Colonic mucosa (tissue), 4 donors: ENCODE results near the gene SLC35B1. TPM values are rescaled to one million over a fixed set of nuclear protein-coding genes. Genes with fewer than 3 reads are reported as not detected.

ENCODE experiments used
- DNase-seq: peaks from one replicate; pipeline ENCODE4 v3.0.0-alpha.2; 2020
- H3K27ac ChIP-seq: fragments of 200-600 bp; one replicate; pipeline ENCODE4 v1.8.0; 2021
- H3K27me3 ChIP-seq: fragments of 200-600 bp; one replicate; pipeline ENCODE4 v1.8.0; 2021
- H3K36me3 ChIP-seq: fragments of 200-600 bp; one replicate; pipeline ENCODE4 v1.8.0; 2021
- H3K4me1 ChIP-seq: fragments of 200-600 bp; one replicate; pipeline ENCODE4 v1.8.0; 2021; ENCODE audit warnings: mild to moderate bottlenecking
- H3K4me3 ChIP-seq: fragments of 200-600 bp; one replicate; pipeline ENCODE4 v1.8.0; 2021
- H3K9ac ChIP-seq, 2 donors: one replicate each; pipeline ENCODE4 v1.7.0; 2013; ENCODE audit warnings: control low read depth in 2 of 2, low read depth in 2 of 2, low read length in 2 of 2
- H3K9me3 ChIP-seq: fragments of 200-600 bp; one replicate; pipeline ENCODE4 v1.8.0; 2021
- intact Hi-C: fragments of 100-400 bp; cut with DNase I; formaldehyde crosslinking; loops from one replicate; pipeline ENCODE4 v1.14.1; 2022
- total RNA-seq, 2 donors: library from RNA; stranded (reverse); fragmentation: NEBNext Ultra II Directional in 1 of 2; extraction: Animal tissue kit (Norgen Biotek cat#: 25700) in 1 of 2; gene quantifications; one replicate each; pipeline ENCODE4 v1.2.1, GENCODE V29; 2021
- TF ChIP-seq, protein P1 (sequence below): fragments of 200-600 bp; IDR thresholded peaks from one replicate; pipeline ENCODE4 v1.8.0; 2022; ENCODE audit warnings: antibody characterized with exemption, mild to moderate bottlenecking
- donor health status: healthy.
- donor health status: DM: no; HTN: no; CAD: no.
- donor health status: DM: no; HTN: no; CAD: no.

SLC35B1 gene
- total RNA-seq, 2 donors from 2014 or later = 43.0 to 73.5 TPM

DNA sequence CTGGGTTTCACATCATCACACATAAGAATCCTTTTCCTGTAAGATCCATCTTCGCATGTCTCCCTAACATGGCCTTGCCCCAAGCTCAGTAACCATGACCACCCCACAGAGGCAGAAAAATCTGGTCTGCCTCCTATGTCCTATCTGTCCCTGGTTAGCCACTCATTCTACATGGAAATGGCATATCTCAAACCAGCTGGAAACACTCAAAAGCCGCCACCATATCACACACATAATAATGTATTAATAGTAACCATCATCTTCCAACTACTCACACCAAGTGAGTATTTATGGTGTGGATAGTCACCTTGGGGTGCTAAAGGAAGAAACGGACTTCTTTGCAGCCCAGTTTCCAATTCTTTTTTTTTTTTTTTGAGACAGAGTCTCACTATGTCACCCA, 44.7 kb upstream of the SLC35B1 start:
- Histone ChIP-seq H3K27ac (no peak overlapping the region), H3K36me3 (no peaks in the 10 kb centered on the region), H3K4me1 (no peaks in the 10 kb centered on the region), H3K9ac (no peak overlapping the region), H3K9me3 (no peaks in the 10 kb centered on the region), H3K27me3 (no peaks in the 10 kb centered on the region), H3K4me3 (no peak overlapping the region)
- intact Hi-C loops = no loop called here
- TF ChIP-seq, protein P1, sequence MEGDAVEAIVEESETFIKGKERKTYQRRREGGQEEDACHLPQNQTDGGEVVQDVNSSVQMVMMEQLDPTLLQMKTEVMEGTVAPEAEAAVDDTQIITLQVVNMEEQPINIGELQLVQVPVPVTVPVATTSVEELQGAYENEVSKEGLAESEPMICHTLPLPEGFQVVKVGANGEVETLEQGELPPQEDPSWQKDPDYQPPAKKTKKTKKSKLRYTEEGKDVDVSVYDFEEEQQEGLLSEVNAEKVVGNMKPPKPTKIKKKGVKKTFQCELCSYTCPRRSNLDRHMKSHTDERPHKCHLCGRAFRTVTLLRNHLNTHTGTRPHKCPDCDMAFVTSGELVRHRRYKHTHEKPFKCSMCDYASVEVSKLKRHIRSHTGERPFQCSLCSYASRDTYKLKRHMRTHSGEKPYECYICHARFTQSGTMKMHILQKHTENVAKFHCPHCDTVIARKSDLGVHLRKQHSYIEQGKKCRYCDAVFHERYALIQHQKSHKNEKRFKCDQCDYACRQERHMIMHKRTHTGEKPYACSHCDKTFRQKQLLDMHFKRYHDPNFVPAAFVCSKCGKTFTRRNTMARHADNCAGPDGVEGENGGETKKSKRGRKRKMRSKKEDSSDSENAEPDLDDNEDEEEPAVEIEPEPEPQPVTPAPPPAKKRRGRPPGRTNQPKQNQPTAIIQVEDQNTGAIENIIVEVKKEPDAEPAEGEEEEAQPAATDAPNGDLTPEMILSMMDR = no peak
- no peak for DNase-seq

DNA sequence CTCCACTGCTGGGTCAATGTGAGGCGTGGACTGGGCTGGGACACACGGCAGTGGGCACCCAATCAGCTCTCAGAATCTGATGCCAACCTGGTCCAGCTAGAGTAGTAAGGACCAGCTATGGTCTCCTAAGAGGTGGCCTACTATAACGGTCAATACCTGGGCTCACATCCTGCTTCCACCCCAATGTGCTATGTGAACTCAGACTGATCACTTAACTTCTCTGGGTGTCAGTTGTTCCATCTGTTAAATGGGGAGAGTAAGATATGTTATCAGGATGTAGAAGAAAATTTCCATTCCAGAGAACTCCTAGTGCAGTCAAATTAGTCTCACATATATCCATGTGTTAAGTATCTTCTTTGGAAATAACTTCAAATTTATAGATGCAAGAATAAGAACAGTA, 42.0 kb upstream of the SLC35B1 start:
- Histone ChIP-seq H3K4me3 (no peak overlapping the region), H3K27ac (peak overlapping the region; percentile 11), H3K9ac (no peak overlapping the region), H3K36me3 (no peaks in the 10 kb centered on the region), H3K4me1 (no peaks in the 10 kb centered on the region), H3K27me3 (no peaks in the 10 kb centered on the region), H3K9me3 (no peaks in the 10 kb centered on the region)
- DNase-seq = no peak
- TF ChIP-seq, protein P1 = no peak
- intact Hi-C loops = no loop called here

DNA sequence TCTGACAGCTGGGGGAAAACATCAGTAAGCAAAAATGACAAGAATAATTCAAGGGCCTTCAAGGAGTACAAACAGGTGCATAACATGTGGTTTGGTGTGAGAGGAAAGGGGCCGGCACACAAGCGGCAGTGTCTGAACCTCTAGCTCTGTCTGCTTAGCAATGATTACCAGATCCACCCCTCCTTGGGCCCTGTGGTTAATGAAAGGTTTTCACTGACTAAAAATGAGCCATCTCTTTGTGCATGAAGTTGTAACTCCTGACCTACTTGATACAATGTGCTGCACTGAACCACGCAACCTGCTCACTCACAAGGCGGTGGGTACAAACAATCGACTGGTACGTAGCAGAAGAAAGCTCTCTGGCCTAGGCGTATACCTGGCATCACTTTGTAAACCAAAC, 41.0 kb upstream of the SLC35B1 start:
- no peak overlapping the region for H3K4me3 ChIP-seq
- no peaks in the 10 kb centered on the region for H3K4me1 ChIP-seq
- H3K9ac ChIP-seq = no peak overlapping the region
- H3K36me3 ChIP-seq = no peaks in the 10 kb centered on the region
- H3K9me3 ChIP-seq = no peaks in the 10 kb centered on the region
- TF ChIP-seq, protein P1 = no peak
- peak overlapping the region; percentile 54 for H3K27ac ChIP-seq
- intact Hi-C loops = no loop called here
- no peaks in the 10 kb centered on the region for H3K27me3 ChIP-seq
- no peak for DNase-seq

DNA sequence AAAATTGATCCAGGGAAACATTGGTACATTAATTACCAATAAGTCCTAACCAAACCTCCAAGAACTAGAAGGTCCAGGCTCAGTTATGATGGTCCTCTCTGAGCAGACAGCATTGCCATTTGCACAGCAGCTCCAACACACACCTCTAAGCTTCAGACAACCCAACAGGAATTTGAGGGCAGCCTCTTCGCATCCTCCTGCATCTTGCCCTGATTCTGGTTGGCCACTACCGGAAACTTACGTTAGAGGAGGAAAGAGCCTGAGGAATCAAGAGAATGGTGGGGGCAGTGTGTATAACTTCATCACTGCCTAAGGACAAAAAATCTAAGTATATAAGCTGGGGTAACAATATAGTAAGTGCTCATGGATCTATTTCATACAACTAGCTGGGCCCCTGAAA, 40.5 kb upstream of the SLC35B1 start:
- Histone ChIP-seq H3K4me1 (no peaks in the 10 kb centered on the region), H3K27me3 (no peaks in the 10 kb centered on the region), H3K36me3 (no peaks in the 10 kb centered on the region), H3K4me3 (no peak overlapping the region), H3K9ac (no peak overlapping the region), H3K9me3 (no peaks in the 10 kb centered on the region), H3K27ac (peak overlapping the region; percentile 54)
- TF ChIP-seq, protein P1 = no peak
- intact Hi-C loops = no loop called here
- DNase-seq = no peak

DNA sequence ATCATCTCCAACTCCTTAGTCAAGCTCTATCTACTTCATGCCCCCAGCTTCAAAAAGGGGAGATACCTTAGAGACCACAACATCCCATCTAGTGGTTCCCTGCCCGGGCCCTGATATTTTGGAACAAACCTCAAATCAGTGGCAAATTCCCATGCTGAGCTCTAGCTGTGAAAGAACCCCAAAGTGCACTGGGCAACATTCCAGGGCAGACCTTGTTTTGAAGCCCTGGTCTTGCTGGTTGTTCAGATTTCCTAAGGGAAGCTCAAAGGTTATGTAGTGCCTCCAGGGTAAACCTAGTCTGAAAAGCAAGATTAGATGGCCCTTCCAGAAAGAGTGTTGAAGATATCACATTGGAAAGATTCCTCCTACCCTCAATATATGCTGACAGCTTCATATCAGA, 39.9 kb upstream of the SLC35B1 start:
- Histone ChIP-seq H3K4me3 (no peak overlapping the region), H3K27me3 (no peaks in the 10 kb centered on the region), H3K9ac (peak overlapping the region in 1 of 2 donors; percentile 32), H3K4me1 (peaks cover 4% of the 10 kb centered on the region), H3K9me3 (no peaks in the 10 kb centered on the region), H3K27ac (peak overlapping the region; percentile 54), H3K36me3 (no peaks in the 10 kb centered on the region)
- DNase-seq = no peak
- TF ChIP-seq, protein P1 = no peak
- intact Hi-C loops = no loop called here
